Measurements from ENCODE around the gene DNMT1. TPM values are rescaled to one million over a fixed set of nuclear protein-coding genes. Genes with fewer than 3 reads are reported as not detected.

The DNMT1 gene
- total and polyA plus RNA-seq, 4 donors = 32.8 to 85.7 (median 45.2) TPM

DNA sequence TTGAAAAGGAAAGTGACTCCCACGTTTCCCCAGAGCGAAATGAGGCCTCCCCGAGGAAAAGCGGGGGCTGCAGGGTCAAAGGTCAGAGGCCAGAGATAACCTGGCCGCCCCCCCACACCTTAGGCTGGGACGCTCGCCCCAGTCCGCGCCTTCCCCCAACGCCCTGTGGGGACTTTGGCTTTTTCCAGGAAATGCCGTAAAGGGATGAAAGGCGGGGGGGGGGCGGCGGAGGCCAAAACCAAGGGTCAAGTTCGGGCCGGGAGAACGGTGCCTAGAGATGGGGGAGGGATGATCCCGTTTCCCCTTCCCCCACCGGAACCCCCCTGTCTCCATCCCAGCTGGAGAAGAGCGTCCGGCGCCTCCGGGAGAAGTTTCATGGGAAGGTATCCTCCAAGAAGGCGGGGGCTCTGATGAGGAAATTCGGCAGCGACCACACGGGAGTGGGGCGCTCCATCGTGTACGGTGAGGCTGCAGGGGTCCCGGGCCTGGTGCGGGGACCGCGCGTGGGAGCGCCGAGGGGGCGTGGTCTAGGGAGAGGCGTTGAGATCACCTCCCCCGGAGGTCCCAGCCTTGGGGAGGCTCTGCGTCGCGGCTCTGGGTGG, 108.1 kb downstream of the DNMT1 start:
- DNase-seq = peak; percentile 54 to 66 (median 58)
- Histone ChIP-seq H3K4me3 (peak overlapping the region; percentile 92), H3K4me1 (ENCODE audit: control insufficient read depth in 5 of 5, insufficient read depth in 5 of 5, low read length in 5 of 5) (peaks cover 0 to 4% (median 0%) of the 10 kb centered on the region in 5 donors), H3K27me3 (ENCODE audit: control insufficient read depth in 3 of 3, insufficient read depth in 3 of 3, low read length in 2 of 3) (no peaks in the 10 kb centered on the region), H3K27ac (ENCODE audit: low read depth in 1 of 2, low read length in 1 of 2) (peak overlapping the region; percentile 76 to 91), H3K36me3 (ENCODE audit: control insufficient read depth in 4 of 4, insufficient read depth in 4 of 4, low read length in 4 of 4) (peaks cover 0 to 23% (median 11%) of the 10 kb centered on the region in 4 donors), H3K9me3 (ENCODE audit: control insufficient read depth in 4 of 4, insufficient read depth in 3 of 4, low read length in 3 of 4) (no peaks in the 10 kb centered on the region), H3K9ac (ENCODE audit: insufficient read depth in 1 of 2, low read length in 2 of 2) (peak overlapping the region; percentile 46 to 61)
- TF ChIP-seq, protein P1, sequence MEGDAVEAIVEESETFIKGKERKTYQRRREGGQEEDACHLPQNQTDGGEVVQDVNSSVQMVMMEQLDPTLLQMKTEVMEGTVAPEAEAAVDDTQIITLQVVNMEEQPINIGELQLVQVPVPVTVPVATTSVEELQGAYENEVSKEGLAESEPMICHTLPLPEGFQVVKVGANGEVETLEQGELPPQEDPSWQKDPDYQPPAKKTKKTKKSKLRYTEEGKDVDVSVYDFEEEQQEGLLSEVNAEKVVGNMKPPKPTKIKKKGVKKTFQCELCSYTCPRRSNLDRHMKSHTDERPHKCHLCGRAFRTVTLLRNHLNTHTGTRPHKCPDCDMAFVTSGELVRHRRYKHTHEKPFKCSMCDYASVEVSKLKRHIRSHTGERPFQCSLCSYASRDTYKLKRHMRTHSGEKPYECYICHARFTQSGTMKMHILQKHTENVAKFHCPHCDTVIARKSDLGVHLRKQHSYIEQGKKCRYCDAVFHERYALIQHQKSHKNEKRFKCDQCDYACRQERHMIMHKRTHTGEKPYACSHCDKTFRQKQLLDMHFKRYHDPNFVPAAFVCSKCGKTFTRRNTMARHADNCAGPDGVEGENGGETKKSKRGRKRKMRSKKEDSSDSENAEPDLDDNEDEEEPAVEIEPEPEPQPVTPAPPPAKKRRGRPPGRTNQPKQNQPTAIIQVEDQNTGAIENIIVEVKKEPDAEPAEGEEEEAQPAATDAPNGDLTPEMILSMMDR (IDR thresholded peaks at IDR 0.05; ENCODE audit: control extremely low read depth, extremely low read depth) = no peak
- 2 to 4% methylated on average over 40 to 43 of the region's 43 CpGs for WGBS, 2 donors
- ATAC-seq (ENCODE audit: insufficient read depth, low FRiP score) = no peak

DNA sequence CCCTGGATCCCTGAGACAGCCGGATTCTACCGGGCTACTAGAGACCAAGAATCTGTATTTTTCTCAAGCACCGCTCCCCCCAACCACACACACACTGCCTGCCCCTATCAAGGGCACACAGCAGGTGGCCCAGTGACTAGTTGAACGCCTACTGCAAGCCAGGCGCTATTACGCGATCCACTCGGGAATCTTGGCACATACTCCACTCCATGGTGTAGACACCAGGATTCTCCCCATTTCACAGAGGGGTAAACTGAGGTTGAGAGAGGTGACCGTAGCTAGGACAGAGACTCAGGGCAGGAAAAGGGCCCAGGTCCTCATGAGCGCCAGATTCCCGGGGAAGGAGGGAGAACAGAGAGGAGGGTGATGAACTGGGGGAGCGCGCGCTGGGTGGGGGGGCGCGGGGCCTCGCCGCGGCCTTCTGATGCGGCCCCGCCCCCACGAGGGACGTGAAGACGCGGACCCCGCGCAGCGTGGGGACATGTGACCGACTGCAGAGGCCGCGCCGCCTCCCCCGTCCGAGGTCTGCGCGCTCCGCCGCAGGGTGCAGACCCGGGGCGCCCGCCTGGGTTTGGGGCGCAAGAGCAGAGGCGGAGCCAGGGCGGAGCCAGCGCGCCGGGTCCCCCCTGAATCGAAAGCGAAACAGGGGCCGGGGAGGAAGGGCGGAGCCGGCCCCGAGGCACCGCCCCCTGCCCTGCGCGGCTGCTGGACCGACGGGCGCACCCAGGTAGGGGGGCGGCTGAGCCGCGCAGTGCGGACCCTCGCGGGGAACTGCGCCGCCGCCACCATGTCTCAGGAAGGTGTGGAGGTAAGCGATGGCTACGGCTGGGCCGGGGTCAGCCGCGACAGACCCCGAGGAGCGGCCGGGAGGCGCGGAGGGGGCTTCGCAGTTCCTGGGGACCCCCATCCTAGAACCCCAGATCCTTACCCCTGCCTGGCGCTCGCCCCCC, 108.8 kb downstream of the DNMT1 start, which contains the start of gene SHFL:
TSS of gene SHFL (plus strand) at position 677 of the 950 bp plus-strand sequence. CDS start at position 788, 111 bp downstream.
- WGBS, 2 donors = 5 to 8% methylated on average over 46 to 81 of the region's 81 CpGs
- Histone ChIP-seq H3K9ac (ENCODE audit: insufficient read depth in 1 of 2, low read length in 2 of 2) (peak within 1 kb of the TSS; percentile 46 to 67), H3K4me3 (peak within 1 kb of the TSS; percentile 92), H3K9me3 (ENCODE audit: control insufficient read depth in 4 of 4, insufficient read depth in 3 of 4, low read length in 3 of 4) (no peaks in the 10 kb centered on the region), H3K4me1 (ENCODE audit: control insufficient read depth in 5 of 5, insufficient read depth in 5 of 5, low read length in 5 of 5) (peaks cover 0 to 4% (median 0%) of the 10 kb centered on the region in 5 donors), H3K27ac (ENCODE audit: low read depth in 1 of 2, low read length in 1 of 2) (peak within 1 kb of the TSS; percentile 76 to 91), H3K36me3 (ENCODE audit: control insufficient read depth in 4 of 4, insufficient read depth in 4 of 4, low read length in 4 of 4) (peaks cover 0 to 19% (median 7%) of the 10 kb centered on the region in 4 donors), H3K27me3 (ENCODE audit: control insufficient read depth in 3 of 3, insufficient read depth in 3 of 3, low read length in 2 of 3) (no peaks in the 10 kb centered on the region)
- TF ChIP-seq, protein P1 (IDR thresholded peaks at IDR 0.05; ENCODE audit: control extremely low read depth, extremely low read depth) = no peak
- ATAC-seq (ENCODE audit: insufficient read depth, low FRiP score) (peak; percentile 95), DNase-seq (peak; percentile 84 to 88 (median 85))

DNA sequence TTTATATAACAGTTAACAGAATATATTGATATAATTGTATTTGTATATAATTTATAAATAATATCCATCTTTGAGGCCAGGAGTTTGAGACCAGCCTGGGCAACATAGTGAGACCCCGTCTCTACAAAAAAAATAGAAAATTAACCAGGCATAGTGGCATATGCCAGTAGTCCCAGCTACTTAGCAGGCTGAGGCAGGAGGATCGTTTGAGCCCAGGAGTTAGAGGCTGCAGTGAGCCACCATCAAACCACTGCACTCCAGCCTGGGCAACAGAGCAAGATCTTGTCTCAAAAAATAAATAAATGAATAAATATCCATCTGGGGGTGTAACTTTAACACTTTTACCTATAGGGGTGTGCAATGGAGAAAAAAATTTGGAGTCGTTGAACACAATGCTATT, 110.0 kb downstream of the DNMT1 start:
- TF ChIP-seq, protein P1 (IDR thresholded peaks at IDR 0.05; ENCODE audit: control extremely low read depth, extremely low read depth) = no peak
- WGBS, 2 donors = 71 to 80% methylated on average over 3 of the region's 3 CpGs

More for the DNA sequence above, 110.0 kb downstream of the DNMT1 start:
- Histone ChIP-seq H3K27me3 (ENCODE audit: control insufficient read depth in 3 of 3, insufficient read depth in 3 of 3, low read length in 2 of 3) (no peaks in the 10 kb centered on the region), H3K36me3 (ENCODE audit: control insufficient read depth in 4 of 4, insufficient read depth in 4 of 4, low read length in 4 of 4) (peaks cover 0 to 9% (median 5%) of the 10 kb centered on the region in 4 donors), H3K4me1 (ENCODE audit: control insufficient read depth in 5 of 5, insufficient read depth in 5 of 5, low read length in 5 of 5) (peaks cover 0 to 4% (median 0%) of the 10 kb centered on the region in 5 donors), H3K9ac (ENCODE audit: insufficient read depth in 1 of 2, low read length in 2 of 2) (no peak overlapping the region), H3K27ac (ENCODE audit: low read depth in 1 of 2, low read length in 1 of 2) (no peak overlapping the region), H3K4me3 (no peak overlapping the region), H3K9me3 (ENCODE audit: control insufficient read depth in 4 of 4, insufficient read depth in 3 of 4, low read length in 3 of 4) (no peaks in the 10 kb centered on the region)
- no peak for DNase-seq
- ATAC-seq (ENCODE audit: insufficient read depth, low FRiP score) = no peak

All from lung (tissue), 12 donors.